K562 (cell line): ENCODE data around the gene GALNT18. TPM values are rescaled to one million over a fixed set of nuclear protein-coding genes. Genes with fewer than 3 reads are reported as not detected.

ENCODE experiments used
- FOSL1 ChIP-seq: fragments of 200-800 bp; sonication (Bioruptor generic); conservative IDR thresholded peaks from 2 replicates; pipeline ENCODE4 v1.6.1; 2016; ENCODE audit warnings: missing genetic modification characterization, missing compliant biosample characterization
- HOXB6 ChIP-seq: fragments of 250-450 bp; sonication (Bioruptor Pico); IDR thresholded peaks from 2 replicates; pipeline ENCODE4 v1.5.1; 2022; ENCODE audit warnings: mild to moderate bottlenecking, borderline replicate concordance
- MTF1 ChIP-seq: fragments of 250-450 bp; sonication (Bioruptor Pico); IDR thresholded peaks from 2 replicates; pipeline ENCODE4 v1.9.0; 2021; ENCODE audit warnings: moderate library complexity, mild to moderate bottlenecking, inconsistent platforms, borderline replicate concordance
- MYNN ChIP-seq, 2 experiments: sonication (generic); formaldehyde crosslinking in 1 of 2; IDR thresholded peaks; 2 replicates each; pipeline versions ENCODE4 v1.5.0 to v1.6.1; 2016 to 2020; ENCODE audit warnings: antibody characterized with exemption in 1 of 2, missing genetic modification reagents in 1 of 2
- SMARCA4 ChIP-seq: fragments of 450-650 bp; IDR thresholded peaks from 2 replicates; pipeline ENCODE4 v1.6.1; 2016
- TBL1XR1 ChIP-seq, 2 experiments: IDR thresholded peaks; 2 replicates each; pipeline ENCODE4 v1.6.1; 2012; ENCODE audit warnings: improper control_type of control experiment in 2 of 2, low read length in 2 of 2, mild to moderate bottlenecking in 1 of 2
- TSHZ1 ChIP-seq: fragments of 250-450 bp; sonication (Bioruptor Pico); IDR thresholded peaks from 2 replicates; pipeline ENCODE4 v1.4.0; 2020; ENCODE audit warnings: mild to moderate bottlenecking, moderate library complexity
- XRCC4 ChIP-seq: IDR thresholded peaks from one replicate; pipeline ENCODE4 v1.6.1; 2011; ENCODE audit not compliant: insufficient read depth, insufficient read length; ENCODE audit errors: extremely low read depth
- ZC3H11A ChIP-seq: IDR thresholded peaks from 2 replicates; pipeline ENCODE4 v1.6.1; 2012; ENCODE audit warnings: low read depth, low read length, improper control_type of control experiment
- polyA plus RNA-seq, 8 experiments: library from polyadenylated mRNA; depleted of rRNA in 4 of 8; stranded (reverse) in 5 of 8; unstranded in 3 of 8; fragments of >200 nt; fragmentation: Nextera tagmentation in 2 of 8; fragmentation: Illumina TruSeq in 1 of 8; extraction: Ambion mirVana in 2 of 8; extraction: Trizol in 1 of 8; gene quantifications; 2 replicates each; pipeline versions ENCODE4 v1.2.1 to v1.2.3, GENCODE V29; 2011 to 2014; ENCODE audit warnings: inconsistent platforms in 1 of 8, missing spikeins in 1 of 8
- total RNA-seq, 7 experiments: library from RNA; depleted of rRNA in 6 of 7; stranded (reverse); fragments of >200 nt in 6 of 7; fragmentation: Illumina TruSeq in 2 of 7; extraction: Trizol in 2 of 7; gene quantifications; 2 replicates each; pipeline versions ENCODE4 v1.2.1 to v1.2.3, GENCODE V29; 2011 to 2021; ENCODE audit warnings: low replicate concordance in 1 of 7
- TF ChIP-seq, protein P1 (sequence below): fragments of 450-650 bp; IDR thresholded peaks from 2 replicates; pipeline ENCODE4 v1.6.1; 2016; ENCODE audit warnings: missing biosample characterization, missing genetic modification characterization
- TF ChIP-seq, protein P2 (sequence below): fragments of 450-650 bp; IDR thresholded peaks from 2 replicates; pipeline ENCODE4 v1.6.1; 2018; ENCODE audit warnings: mild to moderate bottlenecking, low read depth; ENCODE audit not compliant: partially characterized antibody

The GALNT18 gene
- total and polyA plus RNA-seq, 9 of the 15 experiments (the other 6 are each of a cell fraction or from before 2014, with no cell fraction given), result not detected

- TF ChIP-seq, protein P1, sequence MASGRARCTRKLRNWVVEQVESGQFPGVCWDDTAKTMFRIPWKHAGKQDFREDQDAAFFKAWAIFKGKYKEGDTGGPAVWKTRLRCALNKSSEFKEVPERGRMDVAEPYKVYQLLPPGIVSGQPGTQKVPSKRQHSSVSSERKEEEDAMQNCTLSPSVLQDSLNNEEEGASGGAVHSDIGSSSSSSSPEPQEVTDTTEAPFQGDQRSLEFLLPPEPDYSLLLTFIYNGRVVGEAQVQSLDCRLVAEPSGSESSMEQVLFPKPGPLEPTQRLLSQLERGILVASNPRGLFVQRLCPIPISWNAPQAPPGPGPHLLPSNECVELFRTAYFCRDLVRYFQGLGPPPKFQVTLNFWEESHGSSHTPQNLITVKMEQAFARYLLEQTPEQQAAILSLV (tag), result no peak
- no peak for TF ChIP-seq MYNN (IDR thresholded peaks at IDR 0.05)
- TF ChIP-seq MYNN (CRISPR knock-in tag; IDR thresholded peaks at IDR 0.05), result no peak
- no peak for TF ChIP-seq SMARCA4
- TF ChIP-seq, protein P2, sequence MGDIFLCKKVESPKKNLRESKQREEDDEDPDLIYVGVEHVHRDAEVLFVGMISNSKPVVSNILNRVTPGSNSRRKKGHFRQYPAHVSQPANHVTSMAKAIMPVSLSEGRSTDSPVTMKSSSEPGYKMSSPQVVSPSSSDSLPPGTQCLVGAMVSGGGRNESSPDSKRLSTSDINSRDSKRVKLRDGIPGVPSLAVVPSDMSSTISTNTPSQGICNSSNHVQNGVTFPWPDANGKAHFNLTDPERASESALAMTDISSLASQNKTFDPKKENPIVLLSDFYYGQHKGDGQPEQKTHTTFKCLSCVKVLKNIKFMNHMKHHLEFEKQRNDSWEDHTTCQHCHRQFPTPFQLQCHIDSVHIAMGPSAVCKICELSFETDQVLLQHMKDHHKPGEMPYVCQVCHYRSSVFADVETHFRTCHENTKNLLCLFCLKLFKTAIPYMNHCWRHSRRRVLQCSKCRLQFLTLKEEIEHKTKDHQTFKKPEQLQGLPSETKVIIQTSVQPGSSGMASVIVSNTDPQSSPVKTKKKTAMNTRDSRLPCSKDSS, result no peak
- TF ChIP-seq ZC3H11A, result no peak
- TF ChIP-seq HOXB6, result no peak
- no peak for TF ChIP-seq MTF1
- no peak for TF ChIP-seq TSHZ1 (CRISPR knock-in tag)
- no peak for TF ChIP-seq FOSL1 (tag)
- TF ChIP-seq TBL1XR1 (IDR thresholded peaks at IDR 0.05; ENCODE audit: low read length in 2 of 2), result no peak
- TF ChIP-seq XRCC4, result no peak
- TF ChIP-seq, all 486 proteins: peak for 0
Observed at GRCh38 chr11:11351042-11351586, 270.7 kb downstream of the GALNT18 start (continued).
